ENCODE data around the gene ENAH.
"Not testable (repeated sequence)": the region's sequence is repeated elsewhere in the genome, so short reads cannot be mapped to it uniquely, and the experiment has no call there.

ENAH gene

DNA sequence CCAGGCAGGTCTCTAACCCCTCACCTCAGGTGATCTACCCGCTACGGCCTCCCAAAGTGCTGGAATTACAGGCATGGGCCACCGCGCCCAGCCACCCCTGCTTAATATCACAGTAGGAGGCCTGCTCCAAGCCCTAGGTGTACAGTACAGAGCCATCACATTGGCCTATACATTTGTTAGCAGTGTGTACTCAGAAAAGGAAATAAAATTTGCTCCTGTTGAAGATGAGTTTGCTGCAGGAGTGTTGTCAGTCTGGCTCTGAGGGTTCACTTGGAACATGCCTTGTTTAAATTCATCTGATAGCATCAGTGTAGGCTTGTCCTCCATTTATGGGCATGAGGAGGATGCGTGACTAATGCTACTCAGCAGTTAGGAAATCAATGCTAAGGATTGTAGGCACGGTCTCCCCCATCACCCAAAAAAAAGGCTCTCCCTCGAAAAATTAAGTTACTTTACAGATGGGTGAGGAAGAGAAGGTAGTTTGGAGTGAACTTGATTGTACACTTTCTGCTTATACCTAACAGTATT, 4.6 kb upstream of the ENAH start:
- H3K4me2 ChIP-seq, result no peak overlapping the region
- no peak overlapping the region for H3K9ac ChIP-seq
- no peaks in the 10 kb centered on the region for H3K79me2 ChIP-seq (ENCODE audit: insufficient read depth, low read depth)
- H3K27ac ChIP-seq, result no peak overlapping the region
- TF ChIP-seq, protein P1, sequence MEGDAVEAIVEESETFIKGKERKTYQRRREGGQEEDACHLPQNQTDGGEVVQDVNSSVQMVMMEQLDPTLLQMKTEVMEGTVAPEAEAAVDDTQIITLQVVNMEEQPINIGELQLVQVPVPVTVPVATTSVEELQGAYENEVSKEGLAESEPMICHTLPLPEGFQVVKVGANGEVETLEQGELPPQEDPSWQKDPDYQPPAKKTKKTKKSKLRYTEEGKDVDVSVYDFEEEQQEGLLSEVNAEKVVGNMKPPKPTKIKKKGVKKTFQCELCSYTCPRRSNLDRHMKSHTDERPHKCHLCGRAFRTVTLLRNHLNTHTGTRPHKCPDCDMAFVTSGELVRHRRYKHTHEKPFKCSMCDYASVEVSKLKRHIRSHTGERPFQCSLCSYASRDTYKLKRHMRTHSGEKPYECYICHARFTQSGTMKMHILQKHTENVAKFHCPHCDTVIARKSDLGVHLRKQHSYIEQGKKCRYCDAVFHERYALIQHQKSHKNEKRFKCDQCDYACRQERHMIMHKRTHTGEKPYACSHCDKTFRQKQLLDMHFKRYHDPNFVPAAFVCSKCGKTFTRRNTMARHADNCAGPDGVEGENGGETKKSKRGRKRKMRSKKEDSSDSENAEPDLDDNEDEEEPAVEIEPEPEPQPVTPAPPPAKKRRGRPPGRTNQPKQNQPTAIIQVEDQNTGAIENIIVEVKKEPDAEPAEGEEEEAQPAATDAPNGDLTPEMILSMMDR (conservative IDR thresholded peaks at IDR 0.05; ENCODE audit: low read depth, low read length), result no peak
- H2AFZ ChIP-seq (ENCODE audit: low read depth), result no peak overlapping the region
- H3K4me1 ChIP-seq (ENCODE audit: low read depth, poor library complexity, severe bottlenecking), result no peaks in the 10 kb centered on the region
- H3K36me3 ChIP-seq (ENCODE audit: insufficient read depth), result no peaks in the 10 kb centered on the region
- H4K20me1 ChIP-seq (ENCODE audit: insufficient read depth), result no peaks in the 10 kb centered on the region
- no peaks in the 10 kb centered on the region; the same call in 1 of the 2 replicates for H3K27me3 ChIP-seq (ENCODE audit: insufficient read depth, low read depth)
- no peak overlapping the region for H3K4me3 ChIP-seq (IDR thresholded peaks at IDR 0.05; ENCODE audit: insufficient read depth, low read depth, low read length)

DNA sequence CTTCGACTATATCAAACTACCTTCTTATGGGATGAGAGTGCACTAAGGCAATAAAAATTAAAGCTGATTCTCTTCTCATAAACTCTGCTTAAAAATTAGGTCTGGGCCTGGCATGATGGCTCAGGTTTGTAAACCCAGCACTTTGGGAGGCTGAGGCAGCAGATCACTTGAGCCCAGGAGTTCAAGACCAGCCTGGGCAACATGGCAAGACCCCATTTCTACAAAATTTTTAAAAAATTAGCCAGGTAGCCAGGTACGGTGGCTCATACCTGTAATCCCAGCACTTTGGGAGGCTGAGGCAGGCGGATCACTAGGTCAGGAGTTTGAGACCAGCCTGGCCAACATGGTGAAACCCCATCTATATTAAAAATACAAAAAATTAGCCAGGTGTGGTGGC, 3.3 kb upstream of the ENAH start:
- H3K4me2 ChIP-seq, H3K27ac ChIP-seq: not testable (repeated sequence)

DNA sequence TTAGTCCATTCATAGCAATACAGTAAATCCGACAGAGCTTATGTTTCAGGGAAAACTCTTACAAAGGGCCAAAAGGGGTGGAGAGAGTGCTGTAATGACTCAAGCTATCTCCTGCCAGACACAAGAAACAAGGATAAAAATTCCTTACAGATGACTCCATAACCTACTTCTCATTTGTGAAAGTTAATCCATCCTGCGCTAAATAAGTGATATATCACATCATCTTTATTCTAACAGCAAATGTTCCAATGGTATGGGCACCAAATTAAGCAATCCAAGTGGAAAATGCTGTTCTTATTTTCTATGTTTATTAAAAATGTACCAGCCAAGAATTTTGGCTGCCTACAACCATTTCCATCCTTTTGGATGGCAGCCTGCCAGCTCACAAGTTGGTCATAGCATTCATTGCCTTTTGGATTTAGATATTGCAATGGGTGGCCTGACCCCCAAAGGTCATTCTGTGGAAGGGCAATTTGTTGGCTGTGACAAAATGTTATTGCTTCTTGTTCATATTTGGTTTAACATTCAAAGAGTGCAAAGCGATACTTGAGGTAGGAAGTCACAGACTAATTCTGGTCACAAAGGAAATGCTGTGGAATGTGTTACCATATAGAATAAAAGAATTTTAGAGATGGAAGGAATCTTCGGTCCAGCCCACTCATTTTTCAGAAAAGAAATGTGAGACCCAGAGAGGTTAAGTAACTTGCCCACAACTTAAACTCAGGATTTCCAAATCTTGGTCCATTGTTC, 2.8 kb upstream of the ENAH start:
- Histone ChIP-seq H2AFZ (ENCODE audit: low read depth) (no peak overlapping the region), H3K27me3 (ENCODE audit: insufficient read depth, low read depth) (no peaks in the 10 kb centered on the region; the same call in 1 of the 2 replicates), H3K36me3 (ENCODE audit: insufficient read depth) (no peaks in the 10 kb centered on the region), H3K4me1 (ENCODE audit: low read depth, poor library complexity, severe bottlenecking) (peaks cover 10% of the 10 kb centered on the region), H3K79me2 (ENCODE audit: insufficient read depth, low read depth) (peaks cover 3% of the 10 kb centered on the region; the same call in 1 of the 2 replicates), H3K4me3 (IDR thresholded peaks at IDR 0.05; ENCODE audit: insufficient read depth, low read depth, low read length) (no peak overlapping the region), H3K27ac (no peak overlapping the region), H3K9ac (no peak overlapping the region), H4K20me1 (ENCODE audit: insufficient read depth) (no peaks in the 10 kb centered on the region), H3K4me2 (no peak overlapping the region)
- TF ChIP-seq, protein P1 (conservative IDR thresholded peaks at IDR 0.05; ENCODE audit: low read depth, low read length), result no peak

More for the DNA sequence above, 3.3 kb upstream of the ENAH start:
- H3K4me1 ChIP-seq (ENCODE audit: low read depth, poor library complexity, severe bottlenecking); H3K36me3 ChIP-seq (ENCODE audit: insufficient read depth); H4K20me1 ChIP-seq (ENCODE audit: insufficient read depth); H3K9ac ChIP-seq; H3K4me3 ChIP-seq (IDR thresholded peaks at IDR 0.05; ENCODE audit: insufficient read depth, low read depth, low read length); H2AFZ ChIP-seq (ENCODE audit: low read depth); H3K27me3 ChIP-seq (ENCODE audit: insufficient read depth, low read depth); H3K79me2 ChIP-seq (ENCODE audit: insufficient read depth, low read depth): not testable (repeated sequence)

DNA sequence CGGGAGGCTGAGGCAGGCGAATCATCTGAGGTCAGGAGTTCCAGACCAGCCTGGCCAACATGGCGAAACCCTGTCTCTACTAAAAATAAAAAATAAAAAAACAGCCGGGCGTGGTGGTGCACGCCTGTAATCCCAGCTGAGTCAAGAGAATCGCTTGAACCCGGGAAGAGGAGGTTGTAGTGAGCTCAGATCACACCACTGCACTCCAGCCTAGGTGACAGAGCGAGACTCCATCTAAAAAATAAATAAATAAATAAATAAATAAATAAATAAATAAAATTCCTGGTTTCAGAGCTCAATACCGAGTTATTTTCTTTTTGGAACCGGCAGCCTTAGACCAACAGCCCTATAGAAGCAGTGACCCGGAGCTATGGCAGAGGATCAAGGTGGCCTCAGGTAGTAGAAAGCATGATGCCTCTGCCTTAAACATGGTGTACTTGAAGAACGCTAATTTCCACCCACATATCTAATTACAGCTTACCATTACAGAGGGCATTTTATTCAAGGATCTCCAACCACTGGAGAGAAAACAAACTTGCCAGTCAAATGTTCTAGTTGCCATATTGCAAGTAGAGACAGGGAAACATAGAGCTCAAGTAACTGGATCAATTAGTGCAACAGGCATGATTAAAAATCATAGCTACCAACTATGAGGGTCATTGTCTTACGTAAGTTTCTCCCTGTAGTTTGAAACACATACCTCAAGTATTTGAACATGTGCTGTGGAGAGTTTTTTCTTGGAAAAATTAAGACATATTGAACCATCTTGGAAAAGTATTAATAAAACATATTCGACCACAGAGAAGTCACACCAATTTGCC, 2.0 kb upstream of the ENAH start:
- Histone ChIP-seq H2AFZ (ENCODE audit: low read depth) (no peak overlapping the region), H3K79me2 (ENCODE audit: insufficient read depth, low read depth) (peaks cover 3% of the 10 kb centered on the region; the same call in 1 of the 2 replicates), H3K4me2 (no peak overlapping the region), H3K9ac (no peak overlapping the region), H4K20me1 (ENCODE audit: insufficient read depth) (no peaks in the 10 kb centered on the region), H3K4me3 (IDR thresholded peaks at IDR 0.05; ENCODE audit: insufficient read depth, low read depth, low read length) (no peak overlapping the region), H3K27ac (no peak overlapping the region), H3K27me3 (ENCODE audit: insufficient read depth, low read depth) (no peaks in the 10 kb centered on the region; the same call in 1 of the 2 replicates), H3K4me1 (ENCODE audit: low read depth, poor library complexity, severe bottlenecking) (peaks cover 10% of the 10 kb centered on the region), H3K36me3 (ENCODE audit: insufficient read depth) (no peaks in the 10 kb centered on the region)
- TF ChIP-seq, protein P1 (conservative IDR thresholded peaks at IDR 0.05; ENCODE audit: low read depth, low read length), result no peak

All from KMS-11 (cell line).